Endothelial cell of umbilical vein (primary cell): ENCODE results near the gene LAMTOR5. TPM values are rescaled to one million over a fixed set of nuclear protein-coding genes. Genes with fewer than 3 reads are reported as not detected.

Experiments used
- BruUV-seq: library from RNA; stranded (reverse); fragments of 400-500 nt; replicated peaks from 2 replicates; lab custom pipeline; 2021; lab: Mats Ljungman, UMichigan
- CTCF ChIA-PET: fragments of 300-600, 350-600 bp; sonication (Branson Sonifier 250); formaldehyde crosslinking; loops from one replicate; lab custom pipeline; 2021; ENCODE audit warnings: antibody characterized with exemption, inconsistent platforms; lab: Charles Lee
- POLR2A ChIA-PET: fragments of 300-600, 350-600 bp; sonication (Branson Sonifier 250); formaldehyde crosslinking; loops from one replicate; lab custom pipeline; 2021; ENCODE audit warnings: antibody characterized with exemption, inconsistent platforms; lab: Charles Lee
- DNase-seq: peaks from one replicate; pipeline ENCODE4 v3.0.0-alpha.2; 2011; ENCODE audit warnings: low read depth, low spot score
- FAIRE-seq: peaks from 2 replicates; lab custom pipeline; 2011; peaks lifted over from hg19 to GRCh38; lab: Jason Lieb, UNC
- H2AFZ ChIP-seq: 2 replicates; pipeline ENCODE4 v1.6.0; 2012; ENCODE audit warnings: low read depth, low read length, control low read depth, inconsistent platforms
- H3K27ac ChIP-seq: 2 replicates; pipeline ENCODE4 v1.5.1; 2011; ENCODE audit warnings: low read depth, mild to moderate bottlenecking, control low read depth, low read length, moderate library complexity; ENCODE audit not compliant: insufficient read depth
- H3K27me3 ChIP-seq, 2 experiments: 2 replicates each; pipeline versions ENCODE4 v1.6.0 to v1.6.1; 2011; ENCODE audit warnings: low read length in 2 of 2, mixed read lengths in 1 of 2; ENCODE audit not compliant: control insufficient read depth in 2 of 2, insufficient read depth in 2 of 2
- H3K36me3 ChIP-seq, 2 experiments: 2 replicates in 1 of 2; 3 replicates in 1 of 2; pipeline ENCODE4 v1.5.1; 2011; ENCODE audit warnings: low read length in 2 of 2, mild to moderate bottlenecking in 1 of 2, moderate library complexity in 1 of 2; ENCODE audit not compliant: control insufficient read depth in 2 of 2, insufficient read depth in 2 of 2; ENCODE audit errors: extremely low read depth in 1 of 2
- H3K4me1 ChIP-seq: 3 replicates; pipeline ENCODE4 v1.5.1; 2011; ENCODE audit warnings: mild to moderate bottlenecking, low read length; ENCODE audit not compliant: control insufficient read depth, insufficient read depth; ENCODE audit errors: extremely low read depth
- H3K4me2 ChIP-seq: 2 replicates; pipeline ENCODE4 v1.6.1; 2011; ENCODE audit warnings: low read length, control low read depth, mixed read lengths; ENCODE audit not compliant: insufficient read depth
- H3K4me3 ChIP-seq, 3 experiments: fragments of 200-600 bp in 1 of 3; sonication (generic), shearing (Covaris generic) in 1 of 3; replicated peaks in 1 of 3; 2 replicates each; pipeline ENCODE4 v1.5.1; 2011 to 2016; ENCODE audit warnings: control low read depth in 3 of 3, low read length in 3 of 3, mild to moderate bottlenecking in 2 of 3, inconsistent platforms in 1 of 3, low read depth in 1 of 3, moderate library complexity in 1 of 3; ENCODE audit not compliant: insufficient read depth in 1 of 3
- H3K79me2 ChIP-seq: 2 replicates; pipeline ENCODE4 v1.6.0; 2012; ENCODE audit warnings: low read length, inconsistent platforms; ENCODE audit not compliant: control insufficient read depth, insufficient read depth
- H3K9ac ChIP-seq: replicated peaks from 2 replicates; pipeline ENCODE3; 2011; ENCODE audit warnings: low read length, control low read depth; ENCODE audit not compliant: insufficient read depth; ENCODE audit errors: extremely low read depth
- H3K9me1 ChIP-seq: replicated peaks from 3 replicates; pipeline ENCODE4 v1.6.0; 2011; ENCODE audit warnings: mild to moderate bottlenecking, low read length; ENCODE audit not compliant: control insufficient read depth, insufficient read depth; ENCODE audit errors: extremely low read depth
- H3K9me3 ChIP-seq: replicated peaks from 2 replicates; pipeline ENCODE4 v1.5.1; 2012; ENCODE audit warnings: low read length, inconsistent platforms; ENCODE audit not compliant: control insufficient read depth, insufficient read depth
- H4K20me1 ChIP-seq: replicated peaks from 2 replicates; pipeline ENCODE3; 2011; ENCODE audit warnings: mild to moderate bottlenecking, low read length; ENCODE audit not compliant: control insufficient read depth, insufficient read depth; ENCODE audit errors: extremely low read depth
- EZH2 ChIP-seq: IDR thresholded peaks from 2 replicates; pipeline ENCODE4 v1.6.1; 2012; ENCODE audit warnings: borderline replicate concordance, low read depth, mild to moderate bottlenecking, moderate library complexity, low read length, inconsistent platforms; ENCODE audit not compliant: severe bottlenecking
- FOS ChIP-seq: IDR thresholded peaks from 2 replicates; pipeline ENCODE4 v1.6.1; 2011; ENCODE audit warnings: mild to moderate bottlenecking, low read length, moderate library complexity, borderline replicate concordance; ENCODE audit not compliant: insufficient read depth
- GATA2 ChIP-seq: IDR thresholded peaks from 2 replicates; pipeline ENCODE4 v1.7.0; 2011; ENCODE audit warnings: low read depth, mild to moderate bottlenecking, moderate library complexity, mixed read lengths, low read length; ENCODE audit not compliant: insufficient read length, insufficient read depth
- JUN ChIP-seq: IDR thresholded peaks from 2 replicates; pipeline ENCODE4 v1.6.1; 2011; ENCODE audit warnings: borderline replicate concordance, low read depth; ENCODE audit not compliant: insufficient read length, insufficient read depth
- MYC ChIP-seq: IDR thresholded peaks from one replicate; pipeline ENCODE4 v1.6.1; 2011; ENCODE audit warnings: mild to moderate bottlenecking, low read depth, low read length
- POLR2A ChIP-seq: IDR thresholded peaks from 2 replicates; pipeline ENCODE4 v1.6.1; 2012; ENCODE audit warnings: low read depth, mild to moderate bottlenecking, control low read depth, low read length
- POLR2AphosphoS5 ChIP-seq: IDR thresholded peaks from 2 replicates; pipeline ENCODE4 v1.6.1; 2012; ENCODE audit warnings: low read depth, mild to moderate bottlenecking, control low read depth, low read length, moderate library complexity; ENCODE audit not compliant: insufficient read depth
- dilution Hi-C: fragments of 300-500 bp; cut with MboI; formaldehyde crosslinking; loops from one replicate; pipeline ENCODE4 v1.15.0; 2019; ENCODE audit warnings: low sequenced_read_pairs; ENCODE audit not compliant: extremely low pct_ligation_motif_present
- intact Hi-C: fragments of 100-400 bp; cut with micrococcal nuclease; formaldehyde crosslinking; loops from one replicate; pipeline ENCODE4 v1.10.0; 2022
- polyA plus RNA-seq, 4 experiments: library from polyadenylated mRNA; depleted of rRNA in 3 of 4; stranded (reverse) in 3 of 4; unstranded in 1 of 4; fragments of >200 nt; gene quantifications; 2 replicates each; pipeline versions ENCODE4 v1.2.1 to v1.2.3, GENCODE V29; 2011 to 2012; ENCODE audit warnings: missing spikeins in 1 of 4
- total RNA-seq: library from RNA; stranded (reverse); gene quantifications from 2 replicates; pipeline ENCODE4 v1.2.3, GENCODE V29; 2021
- TF ChIP-seq, protein P1 (sequence below): IDR thresholded peaks from 2 replicates; pipeline ENCODE4 v1.6.1; 2011; ENCODE audit not compliant: insufficient read depth, insufficient read length
- TF ChIP-seq, protein P2 (sequence below), 2 donors: IDR thresholded peaks; 1 replicate in 1 of 2; 2 replicates in 1 of 2; pipeline ENCODE4 v1.5.1; 2011; ENCODE audit warnings: low read length in 2 of 2, mild to moderate bottlenecking in 2 of 2, moderate library complexity in 2 of 2, control low read depth in 1 of 2, inconsistent platforms in 1 of 2, low read depth in 1 of 2; ENCODE audit not compliant: insufficient read depth in 1 of 2; ENCODE audit errors: extremely low read depth in 1 of 2

LAMTOR5 gene
- total and polyA plus RNA-seq, 2 donors (not counting 3 experiments of a cell fraction or from before 2014, with no cell fraction given), result 150 to 503 TPM

GRCh38 chr1:110420023-110420662 is 12.6 kb upstream of the LAMTOR5 start:
- no TSS peak for BruUV-seq
- H3K4me2 ChIP-seq, result no peak overlapping the region
- no peak overlapping the region for H3K27ac ChIP-seq
- intact Hi-C loops, result no loop called here
- H3K4me1 ChIP-seq, result no peaks in the 10 kb centered on the region
- H3K9me1 ChIP-seq, result no peaks in the 10 kb centered on the region
- no peaks in the 10 kb centered on the region for H3K9me3 ChIP-seq
- ChIA-PET POLR2A (no interaction called here), CTCF (interaction anchor here (1.4 to 2.4 kb wide), 2 partner anchors 10 to 40 kb away, joined by 5 to 8 read pairs; no protein-coding TSS in a partner anchor)
- FAIRE-seq, result no peak
- no peaks in the 10 kb centered on the region for H3K36me3 ChIP-seq
- no peaks in the 10 kb centered on the region for H3K79me2 ChIP-seq
- H3K4me3 ChIP-seq, result no peak overlapping the region
- no peak overlapping the region for H3K9ac ChIP-seq
- no peak overlapping the region for H2AFZ ChIP-seq
- TF ChIP-seq GATA2, result no peak
- DNase-seq, result no peak
- peaks cover 8 to 18% of the 10 kb centered on the region in 2 experiments for H3K27me3 ChIP-seq
- H4K20me1 ChIP-seq, result no peaks in the 10 kb centered on the region
- dilution Hi-C loops, result no loop called here

- FAIRE-seq, result no peak
- BruUV-seq, result no TSS peak
- Histone ChIP-seq H3K4me2 (no peak overlapping the region), H3K27ac (no peak overlapping the region), H3K27me3 (peaks cover 8 to 16% of the 10 kb centered on the region in 2 experiments), H3K9me1 (no peaks in the 10 kb centered on the region), H3K9me3 (no peaks in the 10 kb centered on the region), H3K79me2 (no peaks in the 10 kb centered on the region), H3K36me3 (no peaks in the 10 kb centered on the region), H4K20me1 (no peaks in the 10 kb centered on the region), H3K4me3 (no peak overlapping the region), H2AFZ (no peak overlapping the region), H3K4me1 (no peaks in the 10 kb centered on the region), H3K9ac (no peak overlapping the region)
- TF ChIP-seq MYC (no peak), EZH2 (no peak), POLR2A (no peak), FOS (no peak), JUN (no peak), POLR2AphosphoS5 (no peak), GATA2 (no peak)
- TF ChIP-seq, protein P1, sequence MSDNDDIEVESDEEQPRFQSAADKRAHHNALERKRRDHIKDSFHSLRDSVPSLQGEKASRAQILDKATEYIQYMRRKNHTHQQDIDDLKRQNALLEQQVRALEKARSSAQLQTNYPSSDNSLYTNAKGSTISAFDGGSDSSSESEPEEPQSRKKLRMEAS, result no peak
- TF ChIP-seq, protein P2, sequence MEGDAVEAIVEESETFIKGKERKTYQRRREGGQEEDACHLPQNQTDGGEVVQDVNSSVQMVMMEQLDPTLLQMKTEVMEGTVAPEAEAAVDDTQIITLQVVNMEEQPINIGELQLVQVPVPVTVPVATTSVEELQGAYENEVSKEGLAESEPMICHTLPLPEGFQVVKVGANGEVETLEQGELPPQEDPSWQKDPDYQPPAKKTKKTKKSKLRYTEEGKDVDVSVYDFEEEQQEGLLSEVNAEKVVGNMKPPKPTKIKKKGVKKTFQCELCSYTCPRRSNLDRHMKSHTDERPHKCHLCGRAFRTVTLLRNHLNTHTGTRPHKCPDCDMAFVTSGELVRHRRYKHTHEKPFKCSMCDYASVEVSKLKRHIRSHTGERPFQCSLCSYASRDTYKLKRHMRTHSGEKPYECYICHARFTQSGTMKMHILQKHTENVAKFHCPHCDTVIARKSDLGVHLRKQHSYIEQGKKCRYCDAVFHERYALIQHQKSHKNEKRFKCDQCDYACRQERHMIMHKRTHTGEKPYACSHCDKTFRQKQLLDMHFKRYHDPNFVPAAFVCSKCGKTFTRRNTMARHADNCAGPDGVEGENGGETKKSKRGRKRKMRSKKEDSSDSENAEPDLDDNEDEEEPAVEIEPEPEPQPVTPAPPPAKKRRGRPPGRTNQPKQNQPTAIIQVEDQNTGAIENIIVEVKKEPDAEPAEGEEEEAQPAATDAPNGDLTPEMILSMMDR (IDR thresholded peaks at IDR 0.05; ENCODE audit: extremely low read depth in 1 of 2, insufficient read depth in 1 of 2, low read depth in 1 of 2, low read length in 2 of 2), result no peak
- intact Hi-C loops, result no loop called here
- DNase-seq, result no peak
- dilution Hi-C loops, result no loop called here
- ChIA-PET POLR2A (no interaction called here), CTCF (no interaction called here)
Observed at GRCh38 chr1:110418729-110419128, 11.2 kb upstream of the LAMTOR5 start.
